HepG2 (cell line): ENCODE results near the gene DLX5. TPM values are rescaled to one million over a fixed set of nuclear protein-coding genes. Genes with fewer than 3 reads are reported as not detected.

Experiments used
- ATAC-seq: fragments of 200-7000 bp; cut with Tn5 transposase; 3 replicates; pipeline ENCODE4 v1.9.1; 2020; ENCODE audit warnings: mild to moderate bottlenecking, moderate library complexity
- BruUV-seq: library from RNA; stranded (reverse); fragments of 400-500 nt; replicated peaks from 2 replicates; lab custom pipeline; 2021; lab: Mats Ljungman, UMichigan
- CTCF ChIA-PET: fragments of 300-600 bp; formaldehyde crosslinking; extraction: SDS; loops from one replicate; lab custom pipeline; 2021; ENCODE audit warnings: low total read pairs, inconsistent platforms, low intra/inter-chr PET ratio; lab: Yijun Ruan, JAX
- POLR2A ChIA-PET: fragments of 350-600 bp; sonication (Branson Sonifier 250); formaldehyde crosslinking; loops from one replicate; lab custom pipeline; 2020; ENCODE audit warnings: antibody characterized with exemption, inconsistent platforms; lab: Yijun Ruan, JAX
- DNase-seq: peaks from one replicate; pipeline ENCODE4 v3.0.0-alpha.2; 2015; ENCODE audit warnings: low spot score
- FAIRE-seq: peaks from 3 replicates; lab custom pipeline; 2011; peaks lifted over from hg19 to GRCh38; lab: Jason Lieb, UNC
- H2AFZ ChIP-seq: one replicate; pipeline ENCODE4 v1.6.1; 2011; ENCODE audit warnings: low read length, inconsistent platforms
- H3K27ac ChIP-seq: fragments of 300-600 bp; 3 replicates; pipeline ENCODE4 v1.8.0; 2011; ENCODE audit warnings: mixed run types, mild to moderate bottlenecking, mixed read lengths, low read length, inconsistent platforms; ENCODE audit not compliant: insufficient read depth; ENCODE audit errors: extremely low read length
- H3K27me3 ChIP-seq, 2 experiments: fragments of 200-600 bp in 1 of 2; 2 replicates in 1 of 2; 3 replicates in 1 of 2; pipeline versions ENCODE4 v1.6.0 to v1.8.0; 2011; ENCODE audit warnings: low read length in 2 of 2, mild to moderate bottlenecking in 2 of 2, moderate library complexity in 2 of 2, inconsistent platforms in 1 of 2; ENCODE audit not compliant: insufficient read depth in 2 of 2, control insufficient read depth in 1 of 2
- H3K36me3 ChIP-seq, 2 experiments: fragments of 200-600 bp in 1 of 2; replicated peaks in 1 of 2; 2 replicates in 1 of 2; 3 replicates in 1 of 2; pipeline versions ENCODE4 v1.5.1 to v1.8.0; 2011; ENCODE audit warnings: low read length in 2 of 2, inconsistent platforms in 1 of 2; ENCODE audit not compliant: insufficient read depth in 2 of 2, control insufficient read depth in 1 of 2
- H3K4me1 ChIP-seq: 2 replicates; pipeline ENCODE4 v1.5.1; 2012; ENCODE audit warnings: low read length, inconsistent platforms; ENCODE audit not compliant: insufficient read depth
- H3K4me2 ChIP-seq: 2 replicates; pipeline ENCODE4 v1.6.0; 2011; ENCODE audit warnings: low read depth, low read length, inconsistent platforms
- H3K4me3 ChIP-seq, 3 experiments: fragments of 200-600 bp in 1 of 3; sonication (generic), shearing (Covaris generic) in 1 of 3; replicated peaks in 1 of 3; 2 replicates each; pipeline ENCODE4 v1.5.1; 2011 to 2016; ENCODE audit warnings: low read length in 3 of 3, inconsistent platforms in 2 of 3, low read depth in 2 of 3, mild to moderate bottlenecking in 2 of 3, control low read depth in 1 of 3, mixed read lengths in 1 of 3; ENCODE audit not compliant: insufficient read depth in 1 of 3
- H3K79me2 ChIP-seq: one replicate; pipeline ENCODE4 v1.6.1; 2011; ENCODE audit warnings: low read length, inconsistent platforms; ENCODE audit not compliant: insufficient read depth
- H3K9ac ChIP-seq: 2 replicates; pipeline ENCODE4 v1.6.0; 2011; ENCODE audit warnings: mild to moderate bottlenecking, low read depth, low read length, inconsistent platforms; ENCODE audit not compliant: insufficient read depth
- H3K9me3 ChIP-seq: 2 replicates; pipeline ENCODE4 v1.5.1; 2012; ENCODE audit warnings: mild to moderate bottlenecking, low read length
- H4K20me1 ChIP-seq: 2 replicates; pipeline ENCODE4 v1.6.0; 2011; ENCODE audit warnings: inconsistent platforms, mild to moderate bottlenecking, low read length, moderate library complexity; ENCODE audit not compliant: insufficient read depth
- FOXO4 ChIP-seq: sonication (generic); formaldehyde crosslinking; conservative IDR thresholded peaks from 2 replicates; pipeline ENCODE4 v1.8.1; 2023; ENCODE audit warnings: missing genetic modification reagents
- GMEB1 ChIP-seq: sonication (generic); formaldehyde crosslinking; IDR thresholded peaks from 2 replicates; pipeline ENCODE4 v1.5.1; 2020; ENCODE audit warnings: missing genetic modification reagents, mild to moderate bottlenecking, borderline replicate concordance
- HDAC1 ChIP-seq: sonication (generic); formaldehyde crosslinking; IDR thresholded peaks from 2 replicates; pipeline ENCODE4 v1.5.1; 2020; ENCODE audit warnings: mild to moderate bottlenecking, missing genetic modification reagents
- ISX ChIP-seq: sonication (generic); formaldehyde crosslinking; conservative IDR thresholded peaks from 2 replicates; pipeline ENCODE4 v1.5.0; 2020; ENCODE audit warnings: missing genetic modification reagents
- NBN ChIP-seq: fragments of 450-650 bp; conservative IDR thresholded peaks from 2 replicates; pipeline ENCODE4 v1.6.1; 2017
- NFIC ChIP-seq: IDR thresholded peaks from 2 replicates; pipeline ENCODE4 v1.6.1; 2012; ENCODE audit warnings: mild to moderate bottlenecking, low read length, inconsistent platforms
- NR2C2 ChIP-seq: sonication (generic); formaldehyde crosslinking; IDR thresholded peaks from 2 replicates; pipeline ENCODE4 v1.4.0; 2020; ENCODE audit warnings: missing genetic modification reagents, mild to moderate bottlenecking, moderate library complexity, borderline replicate concordance
- ONECUT2 ChIP-seq: sonication (generic); formaldehyde crosslinking; IDR thresholded peaks from 2 replicates; pipeline ENCODE4 v1.4.0; 2020; ENCODE audit warnings: missing genetic modification reagents
- PBX2 ChIP-seq: IDR thresholded peaks from 2 replicates; pipeline ENCODE4 v1.6.1; 2016; ENCODE audit warnings: control low read depth
- SMC3 ChIP-seq: IDR thresholded peaks from 2 replicates; pipeline ENCODE4 v1.6.1; 2011; ENCODE audit warnings: low read length, improper control_type of control experiment
- ZBTB21 ChIP-seq: sonication (generic); formaldehyde crosslinking; IDR thresholded peaks from 2 replicates; pipeline ENCODE4 v1.4.0; 2020; ENCODE audit warnings: missing genetic modification reagents
- ZMAT3 ChIP-seq: sonication (generic); formaldehyde crosslinking; conservative IDR thresholded peaks from 2 replicates; pipeline ENCODE4 v1.7.0; 2021; ENCODE audit warnings: missing genetic modification reagents
- ZNF367 ChIP-seq: sonication (generic); formaldehyde crosslinking; IDR thresholded peaks from 2 replicates; pipeline ENCODE4 v1.4.0; 2020; ENCODE audit warnings: missing genetic modification reagents, borderline replicate concordance
- ZNF382 ChIP-seq: sonication (generic); formaldehyde crosslinking; IDR thresholded peaks from 2 replicates; pipeline ENCODE4 v1.5.0; 2020; ENCODE audit warnings: missing genetic modification reagents, mild to moderate bottlenecking, borderline replicate concordance
- ZNF75D ChIP-seq: sonication (generic); formaldehyde crosslinking; IDR thresholded peaks from 2 replicates; pipeline ENCODE4 v1.8.1; 2023; ENCODE audit warnings: missing genetic modification reagents, mild to moderate bottlenecking, borderline replicate concordance
- ZNF792 ChIP-seq: IDR thresholded peaks from 2 replicates; pipeline ENCODE4 v1.6.1; 2016
- ZNF879 ChIP-seq: sonication (generic); formaldehyde crosslinking; IDR thresholded peaks from 2 replicates; pipeline ENCODE4 v1.8.1; 2023; ENCODE audit warnings: missing genetic modification reagents
- WGBS: methylation state at CpG from one replicate; pipeline ENCODE4 v1.1.6; 2017; ENCODE audit warnings: low lambda C conversion rate; 5-methylcytosine and 5-hydroxymethylcytosine counted together
- in situ Hi-C: cut with HindIII; loops from 2 replicates; pipeline ENCODE4 v1.10.0; 2017; ENCODE audit warnings: low pct_unique_long_range_greater_than_20kb; ENCODE audit not compliant: extremely low pct_ligation_motif_present
- intact Hi-C: fragments of 100-400 bp; cut with micrococcal nuclease; formaldehyde crosslinking; loops from one replicate; pipeline ENCODE4 v1.10.0; 2022; ENCODE audit not compliant: unreplicated experiment
- polyA plus RNA-seq, 8 experiments: library from polyadenylated mRNA; depleted of rRNA in 3 of 8; stranded (reverse) in 7 of 8; unstranded in 1 of 8; fragments of >200 nt; fragmentation: Illumina TruSeq in 4 of 8; extraction: Trizol in 4 of 8; gene quantifications; 2 replicates each; pipeline versions ENCODE4 v1.2.1 to v1.2.3, GENCODE V29; 2011 to 2016; ENCODE audit warnings: low read depth in 4 of 8, missing spikeins in 1 of 8, mixed read lengths in 1 of 8; ENCODE audit not compliant: insufficient read depth in 1 of 8
- total RNA-seq, 5 experiments: library from RNA; depleted of rRNA; stranded (reverse); fragments of >200 nt; fragmentation: Illumina TruSeq; extraction: Trizol; gene quantifications; 2 replicates each; pipeline ENCODE4 v1.2.3, GENCODE V29; 2016; ENCODE audit warnings: low read depth in 1 of 5

Gene DLX5
- total and polyA plus RNA-seq, 2 of the 13 experiments (the other 11 are each of a cell fraction or from before 2014, with no cell fraction given), result not detected

- Histone ChIP-seq H3K36me3 (peaks cover 0 to 1% of the 10 kb centered on the region in 2 experiments; a peak in 1 of 5 replicates), H3K4me2 (no peak overlapping the region), H3K27ac (no peak overlapping the region), H3K4me1 (no peaks in the 10 kb centered on the region), H3K9ac (no peak overlapping the region), H3K4me3 (no peak overlapping the region), H4K20me1 (no peaks in the 10 kb centered on the region), H3K79me2 (no peaks in the 10 kb centered on the region), H2AFZ (no peak overlapping the region)
- DNase-seq, result no peak
- intact Hi-C loops (no loop called here), in situ Hi-C loops (no loop called here)
- ChIA-PET POLR2A (no interaction called here), CTCF (no interaction called here)
- no peak for FAIRE-seq
- BruUV-seq, result no TSS peak
- 92% methylated on average over 14 of the region's 14 CpGs for WGBS
- TF ChIP-seq ZNF382, result no peak
- no peak for TF ChIP-seq ZBTB21 (CRISPR knock-in tag)
- TF ChIP-seq ZNF367 (CRISPR knock-in tag), result no peak
- no peak for TF ChIP-seq ZNF879 (CRISPR knock-in tag)
- TF ChIP-seq, all 625 proteins: peak for 0
- Histone ChIP-seq H3K9me3 (no peaks in the 10 kb centered on the region), H3K27me3 (no peaks in the 10 kb centered on the region)
- no peak for ATAC-seq
Observed at GRCh38 chr7:96998744-96999143, 25.9 kb downstream of the DLX5 start.

GRCh38 chr7:96998333-96998732 is 26.3 kb downstream of the DLX5 start:
- POLR2A ChIA-PET, result no interaction called here
- H3K9ac ChIP-seq, result no peak overlapping the region
- H3K4me3 ChIP-seq, result no peak overlapping the region
- CTCF ChIA-PET, result no interaction called here
- H3K4me2 ChIP-seq, result no peak overlapping the region
- H4K20me1 ChIP-seq, result no peaks in the 10 kb centered on the region
- no peaks in the 10 kb centered on the region for H3K9me3 ChIP-seq
- DNase-seq (no peak), FAIRE-seq (no peak), ATAC-seq (no peak)
- H3K4me1 ChIP-seq, result no peaks in the 10 kb centered on the region
- WGBS, result 97% methylated on average over 9 of the region's 11 CpGs
- no TSS peak for BruUV-seq
- H3K36me3 ChIP-seq, result peaks cover 0 to 1% of the 10 kb centered on the region in 2 experiments; a peak in 1 of 5 replicates
- H2AFZ ChIP-seq, result no peak overlapping the region
- no peaks in the 10 kb centered on the region for H3K79me2 ChIP-seq
- in situ Hi-C loops (no loop called here), intact Hi-C loops (no loop called here)
- no peak overlapping the region for H3K27ac ChIP-seq
- H3K27me3 ChIP-seq, result no peaks in the 10 kb centered on the region
- TF ChIP-seq ZNF792 (CRISPR knock-in tag) (no peak), GMEB1 (CRISPR knock-in tag) (no peak), NBN (no peak), ISX (CRISPR knock-in tag) (no peak), ONECUT2 (CRISPR knock-in tag) (no peak), ZMAT3 (CRISPR knock-in tag) (no peak), NFIC (no peak), HDAC1 (CRISPR knock-in tag) (no peak), ZNF75D (no peak), FOXO4 (CRISPR knock-in tag) (no peak), PBX2 (no peak), NR2C2 (CRISPR knock-in tag) (no peak), SMC3 (no peak)
